ENCODE results near the gene ACSM5. TPM values are rescaled to one million over a fixed set of nuclear protein-coding genes. Genes with fewer than 3 reads are reported as not detected.

The ACSM5 gene
- total RNA-seq, 4 donors from 2014 or later: 5.6 to 9.6 (median 8.0) TPM

DNA sequence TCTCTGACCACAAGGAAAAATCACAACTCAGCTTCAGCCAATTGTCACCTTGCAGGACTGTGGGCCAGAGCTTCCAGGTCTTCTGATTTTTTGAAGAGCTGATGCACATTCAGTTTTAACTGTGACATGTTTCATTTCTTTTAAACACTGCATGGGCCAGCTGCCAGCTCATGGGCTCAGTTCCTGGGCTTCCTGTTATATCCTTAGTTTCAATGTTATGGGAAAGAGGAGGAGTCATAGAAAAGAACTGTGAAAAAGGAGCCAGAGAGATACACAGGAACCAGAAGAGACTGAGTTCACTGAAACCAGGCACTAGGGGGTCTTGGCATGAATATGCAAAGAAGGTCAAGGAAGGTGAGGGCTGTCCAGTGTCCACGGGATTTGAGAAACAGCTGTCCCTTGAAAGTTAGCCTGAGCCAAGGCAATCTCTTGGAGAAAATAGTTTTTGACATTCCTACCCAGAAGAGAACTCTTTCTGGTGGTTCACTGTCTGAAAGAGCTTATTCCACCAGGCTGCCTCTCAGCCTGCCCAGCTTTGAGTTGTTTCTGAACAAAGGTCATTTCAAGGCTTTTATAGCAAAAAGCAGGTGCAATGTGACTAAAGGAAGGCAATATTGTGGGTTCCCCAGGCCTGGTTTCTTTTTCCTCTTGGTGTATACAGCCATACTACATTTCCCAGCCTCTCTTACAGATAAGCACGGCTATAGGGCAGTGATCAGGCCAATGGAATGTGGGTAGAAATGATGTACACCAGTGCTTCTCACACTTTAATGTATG, 15.3 kb upstream of the ACSM5 start:
- Histone ChIP-seq H3K4me3 (replicated peaks in 1 of 3) (no peak overlapping the region), H3K36me3 (no peaks in the 10 kb centered on the region), H3K27me3 (no peaks in the 10 kb centered on the region), H3K4me1 (no peaks in the 10 kb centered on the region), H3K9me3 (no peaks in the 10 kb centered on the region), H3K27ac (no peak overlapping the region)
- TF ChIP-seq, protein P1, sequence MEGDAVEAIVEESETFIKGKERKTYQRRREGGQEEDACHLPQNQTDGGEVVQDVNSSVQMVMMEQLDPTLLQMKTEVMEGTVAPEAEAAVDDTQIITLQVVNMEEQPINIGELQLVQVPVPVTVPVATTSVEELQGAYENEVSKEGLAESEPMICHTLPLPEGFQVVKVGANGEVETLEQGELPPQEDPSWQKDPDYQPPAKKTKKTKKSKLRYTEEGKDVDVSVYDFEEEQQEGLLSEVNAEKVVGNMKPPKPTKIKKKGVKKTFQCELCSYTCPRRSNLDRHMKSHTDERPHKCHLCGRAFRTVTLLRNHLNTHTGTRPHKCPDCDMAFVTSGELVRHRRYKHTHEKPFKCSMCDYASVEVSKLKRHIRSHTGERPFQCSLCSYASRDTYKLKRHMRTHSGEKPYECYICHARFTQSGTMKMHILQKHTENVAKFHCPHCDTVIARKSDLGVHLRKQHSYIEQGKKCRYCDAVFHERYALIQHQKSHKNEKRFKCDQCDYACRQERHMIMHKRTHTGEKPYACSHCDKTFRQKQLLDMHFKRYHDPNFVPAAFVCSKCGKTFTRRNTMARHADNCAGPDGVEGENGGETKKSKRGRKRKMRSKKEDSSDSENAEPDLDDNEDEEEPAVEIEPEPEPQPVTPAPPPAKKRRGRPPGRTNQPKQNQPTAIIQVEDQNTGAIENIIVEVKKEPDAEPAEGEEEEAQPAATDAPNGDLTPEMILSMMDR (IDR thresholded peaks at IDR 0.05): no peak
- DNase-seq: no peak
- WGBS, 2 donors: 52 to 54% methylated on average over 2 of the region's 2 CpGs
- intact Hi-C loops (cut with DNase I): no loop called here

DNA sequence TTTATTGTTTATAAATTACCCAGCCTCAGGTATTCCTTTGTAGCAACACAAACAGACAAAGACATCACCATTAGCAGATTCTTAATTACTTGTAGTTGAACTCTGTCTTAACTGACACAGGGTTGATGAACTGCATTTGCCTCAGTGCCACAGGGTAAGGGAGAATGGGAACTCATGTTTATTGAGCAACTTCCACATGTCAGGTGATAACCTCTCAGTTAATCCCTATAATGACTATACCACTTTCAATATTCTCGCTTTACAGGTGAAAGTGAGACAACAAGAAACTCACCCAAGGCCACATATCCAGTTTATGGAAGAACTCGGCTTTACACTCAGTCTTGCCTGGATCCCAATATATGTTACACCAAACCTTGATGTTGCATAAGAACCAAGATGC, 13.4 kb upstream of the ACSM5 start:
- H3K4me1 ChIP-seq: no peaks in the 10 kb centered on the region
- no peak for TF ChIP-seq POLR2A (IDR thresholded peaks at IDR 0.05)
- TF ChIP-seq, protein P1 (IDR thresholded peaks at IDR 0.05): no peak
- no peaks in the 10 kb centered on the region for H3K27me3 ChIP-seq
- no peaks in the 10 kb centered on the region for H3K9me3 ChIP-seq
- WGBS, 2 donors: 78 to 96% methylated on average over 2 of the region's 2 CpGs
- H3K4me3 ChIP-seq (replicated peaks in 1 of 3): no peak overlapping the region
- intact Hi-C loops (cut with DNase I): no loop called here
- H3K27ac ChIP-seq: no peak overlapping the region
- DNase-seq: no peak
- no peaks in the 10 kb centered on the region for H3K36me3 ChIP-seq

DNA sequence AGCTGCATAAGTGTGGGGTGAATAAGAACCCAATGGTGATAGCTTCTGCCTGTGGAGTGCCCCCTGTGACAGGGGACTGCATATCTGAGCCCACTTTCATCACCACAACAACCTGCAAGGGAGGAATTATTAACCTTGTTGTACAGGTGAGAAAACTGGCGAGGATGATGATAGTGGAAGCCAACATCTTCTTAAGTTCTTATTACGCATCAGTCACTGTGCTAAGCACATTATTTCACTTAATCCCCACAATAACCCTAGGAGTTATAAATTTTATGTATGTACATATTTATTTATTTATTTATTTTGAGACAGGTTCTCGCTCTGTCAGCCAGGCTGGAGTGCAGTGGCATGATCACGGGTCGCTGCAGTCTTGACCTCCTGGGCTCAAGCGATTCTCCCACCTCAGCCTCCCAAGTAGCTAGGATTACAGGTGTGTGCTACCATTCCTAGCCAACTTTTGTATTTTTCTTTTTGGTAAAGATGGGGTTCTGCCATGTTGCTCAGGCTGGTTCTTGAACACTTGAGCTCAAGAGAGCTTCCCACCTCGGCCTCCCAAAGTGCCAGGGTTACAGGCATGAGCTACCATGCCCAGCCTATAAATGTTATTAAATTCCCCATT, 12.4 kb upstream of the ACSM5 start:
- 96 to 97% methylated on average over 7 of the region's 7 CpGs for WGBS, 2 donors

DNA sequence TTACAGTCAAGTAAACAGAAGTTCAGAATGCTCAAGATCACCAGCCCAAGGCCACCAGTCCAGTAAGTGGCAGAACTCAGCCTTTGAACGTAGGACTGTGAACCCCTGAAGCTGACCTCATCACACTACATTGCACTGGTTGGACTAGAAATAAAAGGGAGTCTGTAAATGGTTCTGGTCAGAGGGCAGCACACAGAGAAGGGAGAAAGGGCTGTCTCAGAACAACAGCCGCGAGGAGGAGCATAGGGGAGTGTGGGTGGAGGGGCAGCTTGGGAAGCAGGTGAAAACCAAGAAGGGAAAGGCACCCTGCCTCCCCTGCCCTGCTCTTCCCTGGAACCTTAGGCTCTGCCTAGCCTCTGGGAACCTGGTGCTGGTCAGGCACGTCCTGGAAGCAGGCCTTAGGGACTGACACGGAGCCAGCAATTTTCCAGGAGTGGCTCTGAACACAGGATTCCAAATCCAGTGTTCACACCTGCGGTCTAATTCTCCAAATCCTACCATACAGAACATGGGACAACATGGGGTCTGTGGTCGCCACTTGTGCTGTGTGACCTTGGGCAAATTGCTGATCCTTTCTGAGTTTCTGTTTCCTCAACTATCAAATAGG, 11.8 kb upstream of the ACSM5 start:
- Histone ChIP-seq H3K4me3 (replicated peaks in 1 of 3) (no peak overlapping the region), H3K27ac (no peak overlapping the region), H3K4me1 (no peaks in the 10 kb centered on the region), H3K9me3 (no peaks in the 10 kb centered on the region), H3K36me3 (no peaks in the 10 kb centered on the region), H3K27me3 (no peaks in the 10 kb centered on the region)
- intact Hi-C loops (cut with DNase I): no loop called here
- DNase-seq: no peak
- TF ChIP-seq POLR2A (IDR thresholded peaks at IDR 0.05): no peak
- TF ChIP-seq, protein P1 (IDR thresholded peaks at IDR 0.05): no peak
- WGBS, 2 donors: 88 to 90% methylated on average over 7 of the region's 7 CpGs

More for the DNA sequence above, 12.4 kb upstream of the ACSM5 start:
- H3K27me3 ChIP-seq: no peaks in the 10 kb centered on the region
- H3K36me3 ChIP-seq: no peaks in the 10 kb centered on the region
- DNase-seq: no peak
- no peaks in the 10 kb centered on the region for H3K9me3 ChIP-seq
- no peak overlapping the region for H3K4me3 ChIP-seq (replicated peaks in 1 of 3)
- intact Hi-C loops (cut with DNase I): no loop called here
- TF ChIP-seq POLR2A (IDR thresholded peaks at IDR 0.05): no peak
- TF ChIP-seq, protein P1 (IDR thresholded peaks at IDR 0.05): no peak
- H3K4me1 ChIP-seq: no peaks in the 10 kb centered on the region
- no peak overlapping the region for H3K27ac ChIP-seq

DNA sequence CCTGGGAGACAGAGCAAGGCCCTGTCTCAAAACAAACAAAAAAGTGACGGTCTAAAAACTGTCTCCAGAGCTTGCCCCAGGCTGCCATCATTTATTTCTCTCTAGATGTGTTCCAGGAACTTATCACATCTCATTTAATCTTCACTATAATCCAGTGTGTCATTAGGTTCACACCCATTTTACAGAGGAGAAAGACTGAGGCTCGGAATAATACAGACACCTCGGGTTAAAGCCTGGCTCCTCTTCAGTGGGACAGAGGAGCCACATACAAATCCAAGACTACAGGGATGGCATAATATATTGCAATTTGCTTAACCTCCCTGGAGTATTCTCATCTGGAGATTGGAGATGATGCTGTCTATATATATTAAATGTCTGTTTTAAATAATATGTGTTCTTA, 10.7 kb upstream of the ACSM5 start:
- Histone ChIP-seq H3K27me3 (no peaks in the 10 kb centered on the region), H3K4me1 (no peaks in the 10 kb centered on the region), H3K27ac (no peak overlapping the region), H3K36me3 (no peaks in the 10 kb centered on the region), H3K4me3 (replicated peaks in 1 of 3) (no peak overlapping the region), H3K9me3 (no peaks in the 10 kb centered on the region)
- WGBS, 2 donors: 82 to 84% methylated on average over 3 of the region's 3 CpGs
- no peak for DNase-seq
- no peak for TF ChIP-seq POLR2A (IDR thresholded peaks at IDR 0.05)
- TF ChIP-seq, protein P1 (IDR thresholded peaks at IDR 0.05): no peak
- intact Hi-C loops (cut with DNase I): no loop called here
